ENCODE measurements around the gene MYO18B.

MYO18B gene

GRCh38 chr22:26054841-26055605 is 313.0 kb downstream of the MYO18B start:
- ChIA-PET POLR2A (interaction anchor here (0.7 kb wide), 1 partner anchor 1862 kb away, joined by 4 read pairs; no protein-coding TSS in a partner anchor), CTCF (no interaction called here)
- no peak for TF ChIP-seq CTCF (IDR thresholded peaks at IDR 0.05; ENCODE audit: control extremely low read depth, extremely low read depth, low read depth, missing control alignments)
- DNase-seq (ENCODE audit: extremely low spot score), result no peak

- TF ChIP-seq CTCF (IDR thresholded peaks at IDR 0.05; ENCODE audit: control extremely low read depth, extremely low read depth, low read depth, missing control alignments), result no peak
- DNase-seq (ENCODE audit: extremely low spot score), result no peak
- CTCF ChIA-PET, result no interaction called here
- POLR2A ChIA-PET, result interaction anchor here (0.7 kb wide), 1 partner anchor 1861 kb away, joined by 4 read pairs; no protein-coding TSS in a partner anchor
Measured at GRCh38 chr22:26055693-26056092, 313.7 kb downstream of the MYO18B start.

- ChIA-PET CTCF (no interaction called here), POLR2A (no interaction called here)
- no peak for DNase-seq (ENCODE audit: extremely low spot score)
- TF ChIP-seq CTCF (IDR thresholded peaks at IDR 0.05; ENCODE audit: control extremely low read depth, extremely low read depth, low read depth, missing control alignments), result no peak
Measured at GRCh38 chr22:26056455-26057200, 314.6 kb downstream of the MYO18B start.

- CTCF ChIA-PET, result no interaction called here
- TF ChIP-seq CTCF (IDR thresholded peaks at IDR 0.05; ENCODE audit: control extremely low read depth, extremely low read depth, low read depth, missing control alignments), result no peak
- no peak for DNase-seq (ENCODE audit: extremely low spot score)
- POLR2A ChIA-PET, result no interaction called here
Measured at GRCh38 chr22:26057731-26058130, 315.7 kb downstream of the MYO18B start.

- no peak for DNase-seq (ENCODE audit: extremely low spot score)
- ChIA-PET POLR2A (no interaction called here), CTCF (interaction anchor here (0.6 kb wide), 1 partner anchor 23 kb away, joined by 3 read pairs; no protein-coding TSS in a partner anchor)
- no peak for TF ChIP-seq CTCF (IDR thresholded peaks at IDR 0.05; ENCODE audit: control extremely low read depth, extremely low read depth, low read depth, missing control alignments)
Measured at GRCh38 chr22:26064048-26064447, 322.1 kb downstream of the MYO18B start.

GRCh38 chr22:26065847-26066246 is 323.9 kb downstream of the MYO18B start:
- POLR2A ChIA-PET, result no interaction called here
- DNase-seq (ENCODE audit: extremely low spot score), result no peak
- no peak for TF ChIP-seq CTCF (IDR thresholded peaks at IDR 0.05; ENCODE audit: control extremely low read depth, extremely low read depth, low read depth, missing control alignments)
- CTCF ChIA-PET, result interaction anchor here (1.1 kb wide), 1 partner anchor 12 kb away, joined by 3 read pairs; no protein-coding TSS in a partner anchor
